Stimulated activated CD8-positive, alpha-beta memory T cell treated with anti-CD3 and anti-CD28 coated beads, Interleukin-4, amount 100 ng/mL, for 24 hours (primary cell): Measurements from ENCODE around the gene BTC.
"Not testable (repeated sequence)": the region's sequence is repeated elsewhere in the genome, so short reads cannot be mapped to it uniquely, and the experiment has no call there.

Source experiments
- DNase-seq: peaks from one replicate; pipeline ENCODE4 v3.0.0-alpha.2; 2020; ENCODE audit warnings: low read depth

Gene BTC

DNA sequence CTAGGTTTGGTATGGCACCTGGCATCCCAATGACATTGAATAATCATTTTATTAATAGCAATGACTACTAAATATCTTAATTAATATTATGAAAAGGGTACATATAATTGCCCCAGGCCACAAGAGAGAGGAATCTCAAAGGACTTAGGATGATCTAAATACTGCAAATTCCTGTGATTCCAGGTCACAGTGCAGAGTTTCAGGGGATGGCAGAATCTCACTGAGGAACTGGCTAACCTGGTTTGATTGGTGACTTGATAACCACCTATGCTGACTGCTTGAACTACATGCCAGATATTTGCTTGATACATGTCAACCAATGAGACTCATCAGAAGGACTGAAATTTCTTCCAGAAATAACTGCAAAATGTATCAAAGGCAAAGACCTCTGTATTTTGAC, 37.2 kb downstream of the BTC start:
- no peak for DNase-seq

GRCh38 chr4:74755486-74755885, 38.8 kb downstream of the BTC start:
- DNase-seq: no peak

DNA sequence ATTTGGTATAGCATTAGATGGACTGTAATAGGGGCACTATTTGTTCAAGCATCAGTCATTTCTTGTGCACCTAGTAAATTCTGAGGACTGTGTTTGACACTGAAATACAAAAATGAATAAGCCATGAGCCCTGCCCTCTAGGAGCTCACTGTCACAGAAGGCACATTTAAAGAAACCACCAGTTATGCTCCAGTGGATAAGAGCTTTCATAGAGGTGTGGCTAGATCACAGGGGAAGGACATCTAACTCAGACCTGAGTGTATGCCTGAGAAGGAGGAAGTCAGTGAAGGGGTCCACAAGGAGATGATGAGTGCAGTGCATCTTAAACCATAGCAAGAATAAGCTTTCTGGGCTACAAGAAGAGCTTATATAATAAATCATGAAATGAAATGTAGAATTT, 40.1 kb downstream of the BTC start:
- no peak for DNase-seq

GRCh38 chr4:74752798-74753197, 41.5 kb downstream of the BTC start:
- DNase-seq: no peak

- DNase-seq: no peak
Observed at GRCh38 chr4:74751856-74752255, 42.5 kb downstream of the BTC start.

- no peak for DNase-seq
Observed at GRCh38 chr4:74751247-74751646, 43.1 kb downstream of the BTC start.

DNA sequence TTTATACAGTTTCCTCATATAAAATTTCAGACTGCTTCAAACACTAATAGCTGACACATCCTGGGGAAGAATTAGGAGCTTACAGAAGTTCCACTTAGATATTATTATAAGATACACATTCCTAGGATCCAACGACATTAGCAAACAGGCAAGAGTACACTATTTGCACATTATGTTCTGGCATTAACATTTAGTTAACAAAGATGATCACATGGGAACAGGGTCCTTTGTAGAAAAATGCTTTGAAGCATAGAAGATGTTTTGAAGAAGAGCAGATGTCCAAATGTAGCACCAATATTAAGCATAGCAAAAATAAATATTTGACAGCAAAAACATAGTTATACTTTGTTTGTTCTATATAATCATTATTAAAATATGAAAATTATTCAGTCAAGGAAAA, 52.1 kb downstream of the BTC start:
- DNase-seq: no peak

- DNase-seq: no peak
Observed at GRCh38 chr4:74738464-74739143, 55.7 kb downstream of the BTC start.

DNA sequence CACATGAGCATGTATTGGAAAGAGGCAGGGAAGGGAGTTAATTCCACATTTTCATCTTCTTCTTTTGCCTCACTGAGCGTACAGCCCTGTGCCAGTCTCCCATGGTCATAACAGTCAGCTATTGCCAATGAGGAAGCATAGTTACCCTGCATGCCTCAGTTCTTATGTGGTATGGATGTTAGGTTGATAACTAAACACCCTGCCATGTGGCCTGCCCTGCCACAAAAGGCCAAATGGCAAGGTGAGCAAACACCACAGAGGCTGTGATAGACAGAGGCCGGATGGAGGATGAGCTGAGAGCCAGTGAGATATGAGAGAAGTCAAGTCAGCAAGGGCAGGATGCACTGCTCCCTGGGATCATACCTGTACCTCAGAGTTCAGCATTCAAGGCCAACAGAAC, 59.3 kb downstream of the BTC start:
- DNase-seq: no peak

DNA sequence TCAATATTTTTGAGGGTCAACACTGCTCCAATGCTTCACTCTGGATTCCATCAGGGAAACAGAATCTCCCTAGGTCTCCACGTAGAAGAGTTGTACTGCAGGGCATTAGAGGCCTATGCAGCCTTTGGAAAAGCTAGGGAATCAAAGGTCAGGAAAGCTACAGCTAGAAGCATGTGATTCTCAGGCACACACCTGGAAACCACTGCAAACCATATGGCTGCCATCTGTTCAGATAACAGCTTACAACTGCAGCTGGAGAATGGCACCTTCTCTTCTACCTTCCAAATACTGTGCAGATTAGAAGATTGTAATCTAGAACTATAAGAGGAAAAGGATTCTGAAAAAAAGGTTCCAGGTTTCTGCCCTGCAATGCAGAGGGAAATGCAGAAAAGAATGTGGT, 60.6 kb downstream of the BTC start:
- DNase-seq: no peak

DNA sequence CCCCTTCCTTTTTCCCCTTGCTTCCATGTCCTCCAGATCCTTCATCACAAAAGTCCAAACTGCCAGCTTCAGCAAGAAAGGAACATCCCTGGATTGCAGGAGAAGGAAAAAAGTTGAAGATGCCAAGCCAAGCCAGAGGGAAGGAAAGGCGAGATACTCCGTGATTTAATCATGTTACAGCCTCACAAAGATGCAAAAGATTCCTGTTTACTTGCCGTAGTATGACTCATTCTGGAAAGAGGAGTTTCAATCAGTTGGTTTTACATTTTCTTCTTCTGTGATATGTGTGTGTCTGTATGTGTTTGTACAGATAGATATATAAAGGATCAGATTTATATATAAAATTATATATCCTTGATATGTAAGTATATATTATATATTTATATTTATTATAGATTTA, 69.3 kb downstream of the BTC start:
- DNase-seq: no peak

DNA sequence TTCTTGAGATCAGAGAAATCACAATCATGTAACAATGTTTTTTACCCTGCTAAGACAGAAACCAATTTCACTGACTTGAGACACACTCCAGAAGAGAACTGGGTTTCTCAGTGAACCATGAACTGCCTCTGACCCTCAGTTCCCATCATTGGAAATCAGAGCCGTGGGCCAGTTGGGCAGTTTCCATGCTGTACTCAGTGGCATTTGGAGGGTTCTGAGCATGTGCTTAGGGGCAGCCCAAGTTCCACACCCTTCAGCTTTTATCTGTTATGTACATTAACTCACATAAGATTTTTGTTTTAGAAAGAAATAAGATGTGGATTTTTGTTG, 77.9 kb downstream of the BTC start:
- no peak for DNase-seq

GRCh38 chr4:74715706-74716435, 78.5 kb downstream of the BTC start:
- no peak for DNase-seq

GRCh38 chr4:74714611-74715130, 79.7 kb downstream of the BTC start:
- no peak for DNase-seq

DNA sequence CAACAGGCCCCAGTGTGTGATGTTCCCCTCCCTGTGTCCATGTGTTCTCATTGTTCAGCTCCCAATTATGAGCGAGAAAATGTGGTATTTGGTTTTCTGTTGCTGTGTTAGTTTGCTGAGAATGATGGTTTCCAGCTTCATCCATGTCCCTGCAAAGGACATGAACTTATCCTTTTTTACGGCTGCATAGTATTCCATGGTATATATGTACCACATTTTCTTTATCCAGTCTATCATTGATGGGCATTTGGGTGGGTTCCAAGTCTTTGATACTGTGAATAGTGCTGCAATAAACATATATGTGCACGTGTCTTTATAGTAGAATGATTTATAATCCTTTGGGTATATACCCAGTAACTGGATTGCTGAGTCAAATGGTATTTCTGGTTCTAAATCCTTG, 86.2 kb downstream of the BTC start:
- DNase-seq: not testable (repeated sequence)
